IPS-18c (cell line): ENCODE results near the gene AGPAT2.
"Not testable (repeated sequence)": the region's sequence is repeated elsewhere in the genome, so short reads cannot be mapped to it uniquely, and the experiment has no call there.

Source experiments
- H3K4me3 ChIP-seq: 2 replicates; pipeline ENCODE4 v1.7.0; 2013; ENCODE audit warnings: low read depth, mild to moderate bottlenecking, low read length, moderate library complexity; ENCODE audit not compliant: insufficient read depth
- H3K9me3 ChIP-seq: one replicate; pipeline ENCODE4 v1.6.1; 2013; ENCODE audit warnings: mild to moderate bottlenecking, low read length, moderate library complexity; ENCODE audit not compliant: control insufficient read depth, insufficient read depth

AGPAT2 gene

DNA sequence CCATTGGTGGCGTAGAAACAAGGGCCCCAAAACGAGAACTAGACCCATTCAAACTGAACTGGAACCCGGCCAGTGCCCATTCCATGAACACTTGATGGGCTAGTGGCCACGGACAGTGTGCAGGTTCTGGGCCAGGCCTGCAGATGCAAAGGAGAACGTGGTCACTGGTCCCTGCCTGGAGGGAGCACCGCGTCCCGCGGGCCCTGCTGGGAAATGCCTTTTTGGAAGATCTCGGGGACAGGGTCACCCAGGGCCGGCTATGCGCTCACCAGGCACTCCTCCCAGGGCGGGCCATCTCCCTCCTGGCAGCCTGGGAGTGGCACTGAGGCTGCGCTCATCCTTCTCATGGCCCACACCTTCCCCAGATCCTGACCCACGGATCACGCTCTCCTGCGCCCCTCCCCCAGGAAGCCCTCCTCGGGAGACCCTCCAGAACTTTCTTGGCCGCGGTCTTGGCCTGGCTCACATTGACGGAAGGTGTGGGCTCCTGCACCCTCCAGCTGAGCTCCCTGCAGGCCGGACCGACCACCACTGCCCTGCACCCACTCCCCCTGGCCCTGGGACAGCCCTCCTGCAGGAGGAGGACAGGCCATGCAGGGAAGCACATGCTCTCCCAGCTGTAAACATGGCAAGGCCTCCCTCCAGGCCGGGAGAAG is 22.3 kb upstream of the AGPAT2 start:
- no peak overlapping the region for H3K4me3 ChIP-seq
- H3K9me3 ChIP-seq, result no peaks in the 10 kb centered on the region

DNA sequence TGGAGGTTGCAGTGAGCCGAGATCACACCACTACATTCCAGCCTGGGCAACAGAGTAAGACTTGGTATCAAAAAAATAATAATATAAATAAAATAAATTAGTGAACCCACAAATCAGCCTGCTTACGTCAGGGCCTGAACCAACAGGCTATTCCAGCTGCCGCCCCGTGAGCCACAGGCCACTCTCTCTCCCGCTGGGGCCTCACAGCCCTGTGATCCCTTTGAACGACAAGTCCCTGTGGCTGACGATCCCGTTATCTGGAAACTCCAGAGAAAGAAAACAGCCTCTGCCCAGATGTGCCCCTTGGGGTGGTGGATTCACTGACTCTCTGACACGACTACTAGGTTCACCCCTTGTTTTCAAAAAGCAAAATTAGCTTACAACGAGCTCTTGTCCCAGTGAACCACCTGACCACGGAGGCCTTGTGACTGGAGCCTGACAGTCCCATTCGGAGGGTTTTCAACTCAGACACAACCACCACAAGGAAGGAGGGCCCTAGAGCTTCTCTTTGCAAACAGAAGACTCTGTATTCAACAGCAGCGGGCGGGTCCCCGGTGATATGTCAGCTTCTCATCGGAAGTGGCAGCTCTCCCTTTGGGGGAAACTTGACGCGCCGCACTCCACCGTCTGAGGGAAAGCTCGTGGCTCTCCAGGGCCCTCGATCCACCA is 20.7 kb upstream of the AGPAT2 start:
- Histone ChIP-seq H3K9me3 (no peaks in the 10 kb centered on the region), H3K4me3 (no peak overlapping the region)

- H3K4me3 ChIP-seq, result no peak overlapping the region
- H3K9me3 ChIP-seq, result no peaks in the 10 kb centered on the region
Measured at GRCh38 chr9:136707011-136707410, 19.8 kb upstream of the AGPAT2 start.

GRCh38 chr9:136705564-136705963 is 18.3 kb upstream of the AGPAT2 start:
- Histone ChIP-seq H3K9me3 (no peaks in the 10 kb centered on the region), H3K4me3 (no peak overlapping the region)

- H3K4me3 ChIP-seq, H3K9me3 ChIP-seq: not testable (repeated sequence)
Measured at GRCh38 chr9:136704741-136705140, 17.5 kb upstream of the AGPAT2 start.

- Histone ChIP-seq H3K4me3 (no peak overlapping the region), H3K9me3 (no peaks in the 10 kb centered on the region)
Measured at GRCh38 chr9:136703276-136703860, 16.1 kb upstream of the AGPAT2 start.

DNA sequence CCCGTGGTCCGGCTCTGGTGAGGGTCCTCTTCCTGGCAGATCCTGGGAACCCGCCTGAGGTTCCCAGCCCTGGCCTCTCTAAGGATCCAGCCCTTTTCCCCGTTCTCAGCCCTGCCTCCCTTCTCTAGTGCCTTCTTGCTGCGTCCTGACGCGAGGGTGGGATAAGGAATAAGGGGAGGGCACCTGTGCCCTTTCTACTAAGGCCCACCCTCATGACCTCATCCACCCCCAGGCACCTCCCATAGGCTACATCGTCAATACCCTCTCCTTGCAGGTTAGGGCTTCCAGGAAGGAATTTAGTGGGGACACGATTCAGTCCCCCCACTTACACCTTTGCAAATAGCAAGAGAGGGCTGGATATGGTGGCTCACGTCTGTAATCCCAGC is 14.4 kb upstream of the AGPAT2 start:
- Histone ChIP-seq H3K9me3 (no peaks in the 10 kb centered on the region), H3K4me3 (no peak overlapping the region)

GRCh38 chr9:136700959-136701667 is 13.9 kb upstream of the AGPAT2 start:
- no peak overlapping the region for H3K4me3 ChIP-seq
- no peaks in the 10 kb centered on the region for H3K9me3 ChIP-seq

DNA sequence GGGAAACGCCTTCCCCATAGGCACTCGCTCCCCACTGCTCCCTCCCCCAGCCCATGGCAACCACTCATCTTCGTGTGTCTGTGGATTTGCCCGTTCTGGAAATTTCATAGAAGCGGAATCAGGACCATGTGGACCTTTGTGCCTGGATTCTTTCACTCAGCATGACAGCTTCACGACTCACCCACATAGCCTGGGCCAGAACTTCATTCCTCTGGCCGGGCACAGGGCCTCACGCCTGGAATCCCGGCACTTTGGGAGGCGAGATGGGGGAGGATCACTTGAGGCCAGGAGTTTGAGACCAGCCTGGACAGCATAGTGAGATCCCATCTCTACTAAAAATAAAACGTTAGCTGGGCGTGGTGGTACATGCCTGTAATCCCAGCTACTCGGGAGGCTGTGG is 13.0 kb upstream of the AGPAT2 start:
- H3K9me3 ChIP-seq, result no peaks in the 10 kb centered on the region

DNA sequence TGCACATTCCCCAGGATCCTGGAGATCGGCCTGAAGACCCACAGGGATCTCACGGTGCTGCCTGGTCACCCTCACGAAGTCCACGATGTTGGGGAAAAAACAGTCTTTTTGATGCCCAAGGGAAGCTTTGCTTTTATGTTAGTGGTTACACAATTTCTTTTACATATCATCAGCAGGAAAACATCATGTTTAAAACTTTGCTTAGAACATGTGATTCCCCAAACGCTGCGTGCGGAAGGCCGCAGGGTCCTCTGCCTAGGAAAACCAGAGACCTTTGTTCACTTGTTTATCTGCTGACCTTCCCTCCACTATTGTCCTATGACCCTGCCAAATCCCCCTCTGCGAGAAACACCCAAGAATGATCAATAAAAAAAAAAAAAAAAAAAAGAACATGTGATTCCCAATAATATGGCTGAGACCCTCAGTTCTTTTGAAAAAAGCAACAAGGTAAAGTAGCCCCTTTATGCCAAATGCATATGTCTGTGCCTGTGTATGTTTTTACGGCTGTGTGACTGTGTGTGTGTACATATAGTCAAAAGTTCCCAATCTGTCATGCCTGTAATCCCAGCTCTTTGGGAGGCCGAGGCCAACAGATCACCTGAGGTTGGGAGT is 11.5 kb upstream of the AGPAT2 start:
- H3K4me3 ChIP-seq, result no peak overlapping the region

More for the DNA sequence above, 13.0 kb upstream of the AGPAT2 start:
- H3K4me3 ChIP-seq, result no peak overlapping the region

GRCh38 chr9:136697821-136698526 is 10.7 kb upstream of the AGPAT2 start:
- H3K4me3 ChIP-seq, result no peak overlapping the region
- no peaks in the 10 kb centered on the region for H3K9me3 ChIP-seq

More for the DNA sequence above, 11.5 kb upstream of the AGPAT2 start:
- no peaks in the 10 kb centered on the region for H3K9me3 ChIP-seq

- Histone ChIP-seq H3K9me3 (no peaks in the 10 kb centered on the region), H3K4me3 (no peak overlapping the region)
Measured at GRCh38 chr9:136697146-136697820, 10.0 kb upstream of the AGPAT2 start.

- Histone ChIP-seq H3K4me3 (no peak overlapping the region), H3K9me3 (no peaks in the 10 kb centered on the region)
Measured at GRCh38 chr9:136696502-136696901, 9.2 kb upstream of the AGPAT2 start.

DNA sequence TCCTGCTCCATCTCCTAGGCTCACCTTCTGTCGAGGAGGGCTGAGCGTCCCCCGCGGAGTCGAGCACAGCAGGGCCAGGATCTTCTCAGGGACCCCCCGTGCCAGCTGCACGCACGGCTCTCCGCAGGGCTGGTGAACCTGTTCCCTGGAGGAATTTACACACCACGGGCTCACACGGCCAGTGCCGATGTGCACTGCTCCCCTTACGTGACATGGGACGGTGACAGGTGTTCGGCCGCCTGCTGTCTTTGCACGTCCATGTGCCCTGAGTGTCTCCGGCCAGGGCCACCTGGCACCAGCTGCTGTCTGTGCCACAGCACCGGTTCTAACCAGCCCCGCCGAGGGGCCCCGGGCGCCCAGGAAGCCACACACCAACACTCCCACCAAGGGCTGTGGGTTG is 8.7 kb upstream of the AGPAT2 start:
- H3K9me3 ChIP-seq, result no peaks in the 10 kb centered on the region
- no peak overlapping the region for H3K4me3 ChIP-seq

- no peaks in the 10 kb centered on the region for H3K9me3 ChIP-seq
- H3K4me3 ChIP-seq, result no peak overlapping the region
Measured at GRCh38 chr9:136695435-136695895, 8.2 kb upstream of the AGPAT2 start.

- H3K9me3 ChIP-seq, result no peaks in the 10 kb centered on the region
- H3K4me3 ChIP-seq, result no peak overlapping the region
Measured at GRCh38 chr9:136694872-136695247, 7.6 kb upstream of the AGPAT2 start.
